GM19468 (cell line): ENCODE data around the gene DDT.
"Not testable (repeated sequence)": the region's sequence is repeated elsewhere in the genome, so short reads cannot be mapped to it uniquely, and the experiment has no call there.

Source experiments
- ATAC-seq: cut with Tn5 transposase; IDR thresholded peaks from one replicate; pipeline ENCODE4 v1.9.1; 2021; ENCODE audit warnings: mild to moderate bottlenecking, moderate library complexity, moderate number of reproducible peaks; ENCODE audit not compliant: unreplicated experiment; ENCODE audit errors: extremely low read depth

DDT gene

GRCh38 chr22:23974345-23974744 is at the start of gene DDT:
TSS of gene DDT (minus strand) at chr22:23974441. CDS start at chr22:23974414, 27 bp downstream.
- peak; percentile 76 for ATAC-seq

GRCh38 chr22:24023204-24023789 is 49.1 kb upstream of the DDT start:
- no peak for ATAC-seq

GRCh38 chr22:24021304-24021703 is 47.1 kb upstream of the DDT start:
- ATAC-seq, result no peak

- ATAC-seq, result no peak
Observed at GRCh38 chr22:24016156-24016555, 41.9 kb upstream of the DDT start.

- no peak for ATAC-seq
Observed at GRCh38 chr22:24011735-24012068, 37.5 kb upstream of the DDT start.

GRCh38 chr22:24010018-24010391 is 35.8 kb upstream of the DDT start:
- ATAC-seq, result no peak

- no peak for ATAC-seq
Observed at GRCh38 chr22:24009227-24010017, 35.2 kb upstream of the DDT start.

GRCh38 chr22:24008381-24009226 is 34.4 kb upstream of the DDT start:
- no peak for ATAC-seq

GRCh38 chr22:24008022-24008283 is 33.7 kb upstream of the DDT start:
- ATAC-seq, result no peak

- ATAC-seq, result no peak
Observed at GRCh38 chr22:24007253-24008021, 33.2 kb upstream of the DDT start.

GRCh38 chr22:24006914-24007214 is 32.6 kb upstream of the DDT start:
- ATAC-seq, result no peak

- ATAC-seq, result no peak
Observed at GRCh38 chr22:24006207-24006913, 32.1 kb upstream of the DDT start.

GRCh38 chr22:24005201-24005600 is 31.0 kb upstream of the DDT start, which contains the start of gene GSTT4:
TSS of gene GSTT4 (minus strand) at chr22:24005453. CDS start at chr22:24005356, 97 bp downstream.
- no peak for ATAC-seq

GRCh38 chr22:24003887-24004286 is 29.6 kb upstream of the DDT start:
- ATAC-seq, result no peak

GRCh38 chr22:24002851-24003250 is 28.6 kb upstream of the DDT start:
- ATAC-seq, result no peak

- ATAC-seq, result no peak
Observed at GRCh38 chr22:24002272-24002671, 28.0 kb upstream of the DDT start.

- ATAC-seq, result no peak
Observed at GRCh38 chr22:24001314-24001713, 27.1 kb upstream of the DDT start.

GRCh38 chr22:23999779-24000178 is 25.5 kb upstream of the DDT start:
- ATAC-seq, result not testable (repeated sequence)

GRCh38 chr22:23997092-23997491 is 22.9 kb upstream of the DDT start:
- no peak for ATAC-seq

GRCh38 chr22:23993581-23994177 is 19.4 kb upstream of the DDT start:
- ATAC-seq, result not testable (repeated sequence)
